OCI-LY1 (cell line): Measurements from ENCODE around the gene SLC35F3.

Source experiments
- CTCF ChIP-seq: fragments of 200-600 bp; sonication (generic), shearing (Covaris generic); IDR thresholded peaks from 2 replicates; pipeline ENCODE4 v1.5.1; 2017; ENCODE audit warnings: mild to moderate bottlenecking, antibody characterized with exemption, low read length, moderate library complexity, mixed read lengths
- EZH2 ChIP-seq: fragments of 200-600 bp; sonication (generic), shearing (Covaris generic); IDR thresholded peaks from 2 replicates; pipeline ENCODE4 v1.8.0; 2017; ENCODE audit warnings: borderline replicate concordance, mixed run types, mild to moderate bottlenecking, antibody characterized with exemption, low read length, moderate library complexity, mixed read lengths

- TF ChIP-seq CTCF, result no peak
- no peak for TF ChIP-seq EZH2
Observed at GRCh38 chr1:234302354-234302962, 398.0 kb downstream of the SLC35F3 start.
